ENCODE data around the gene PCSK1N.
"Not testable (repeated sequence)": the region's sequence is repeated elsewhere in the genome, so short reads cannot be mapped to it uniquely, and the experiment has no call there.

GRCh38 chrX:48819394-48819793, 16.0 kb downstream of the PCSK1N start:
- TF ChIP-seq, protein P1, sequence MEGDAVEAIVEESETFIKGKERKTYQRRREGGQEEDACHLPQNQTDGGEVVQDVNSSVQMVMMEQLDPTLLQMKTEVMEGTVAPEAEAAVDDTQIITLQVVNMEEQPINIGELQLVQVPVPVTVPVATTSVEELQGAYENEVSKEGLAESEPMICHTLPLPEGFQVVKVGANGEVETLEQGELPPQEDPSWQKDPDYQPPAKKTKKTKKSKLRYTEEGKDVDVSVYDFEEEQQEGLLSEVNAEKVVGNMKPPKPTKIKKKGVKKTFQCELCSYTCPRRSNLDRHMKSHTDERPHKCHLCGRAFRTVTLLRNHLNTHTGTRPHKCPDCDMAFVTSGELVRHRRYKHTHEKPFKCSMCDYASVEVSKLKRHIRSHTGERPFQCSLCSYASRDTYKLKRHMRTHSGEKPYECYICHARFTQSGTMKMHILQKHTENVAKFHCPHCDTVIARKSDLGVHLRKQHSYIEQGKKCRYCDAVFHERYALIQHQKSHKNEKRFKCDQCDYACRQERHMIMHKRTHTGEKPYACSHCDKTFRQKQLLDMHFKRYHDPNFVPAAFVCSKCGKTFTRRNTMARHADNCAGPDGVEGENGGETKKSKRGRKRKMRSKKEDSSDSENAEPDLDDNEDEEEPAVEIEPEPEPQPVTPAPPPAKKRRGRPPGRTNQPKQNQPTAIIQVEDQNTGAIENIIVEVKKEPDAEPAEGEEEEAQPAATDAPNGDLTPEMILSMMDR (IDR thresholded peaks at IDR 0.05) = not testable (repeated sequence)
- not testable (repeated sequence) for TF ChIP-seq POLR2A (IDR thresholded peaks at IDR 0.05)
